Suppressor macrophage treated with lipopolysaccharide for 1 hour (primary cell): ENCODE results near the gene ANOS1.

Experiments
- DNase-seq, 3 donors: peaks; one replicate each; pipeline ENCODE4 v3.0.0-alpha.2; 2020 to 2022

The ANOS1 gene

DNA sequence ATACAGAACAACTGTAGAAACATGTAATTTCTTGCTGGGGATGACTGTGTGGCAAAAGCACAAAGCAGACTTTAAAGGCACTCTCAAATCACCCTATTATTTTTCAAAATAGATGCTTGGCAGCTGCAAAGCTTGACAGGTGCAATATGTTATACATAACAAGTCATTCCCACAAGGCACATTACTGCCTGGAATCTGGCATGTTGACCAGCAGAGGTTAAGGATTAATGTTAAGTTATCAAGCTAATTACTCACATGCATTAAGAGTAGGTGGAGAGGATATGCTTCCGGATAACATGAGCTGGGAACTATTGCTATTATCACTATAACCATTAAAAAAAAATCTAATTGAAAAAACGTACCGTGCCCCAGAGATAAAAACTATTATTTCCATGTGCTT is 17.8 kb downstream of the ANOS1 start:
- DNase-seq = no peak

DNA sequence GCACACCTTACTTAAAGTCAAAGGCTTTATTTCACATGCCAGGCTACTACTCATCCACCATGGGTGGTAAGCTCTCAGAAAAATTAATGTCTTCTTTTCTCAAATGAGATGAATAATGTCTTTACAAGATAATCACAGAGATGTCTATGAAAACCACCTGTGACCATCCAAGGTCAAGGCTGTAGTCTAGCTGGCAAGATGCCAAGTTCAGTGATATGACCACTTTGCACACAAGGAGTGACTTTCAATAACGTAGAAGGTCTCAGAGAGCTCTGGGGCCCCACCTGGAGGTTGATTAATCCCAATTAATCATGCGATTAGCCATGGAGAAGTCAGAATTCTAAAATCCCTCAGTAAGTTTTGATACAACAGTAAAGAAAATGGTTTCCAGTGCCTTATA is 20.5 kb downstream of the ANOS1 start:
- no peak for DNase-seq

- no peak for DNase-seq
Measured at GRCh38 chrX:8704184-8704583, 27.8 kb downstream of the ANOS1 start.

DNA sequence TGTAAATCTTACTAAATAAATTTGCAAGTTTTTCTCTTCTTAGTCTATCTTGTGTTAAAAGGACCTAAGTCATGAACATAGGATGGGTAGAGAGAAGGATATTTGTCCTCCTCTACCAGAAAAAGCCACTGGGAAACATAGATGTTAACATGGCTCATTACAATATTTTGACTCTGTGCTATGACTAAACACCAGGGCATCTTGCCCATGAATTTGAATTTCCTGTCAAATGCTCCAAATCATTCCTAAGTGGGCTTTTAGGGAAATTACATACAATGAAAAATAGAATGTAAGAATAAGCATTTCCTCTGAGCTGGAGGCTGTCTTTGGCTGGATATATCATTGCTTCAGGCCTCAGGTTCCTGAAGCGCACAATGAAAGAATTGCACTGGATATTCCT is 39.1 kb downstream of the ANOS1 start:
- DNase-seq = no peak

DNA sequence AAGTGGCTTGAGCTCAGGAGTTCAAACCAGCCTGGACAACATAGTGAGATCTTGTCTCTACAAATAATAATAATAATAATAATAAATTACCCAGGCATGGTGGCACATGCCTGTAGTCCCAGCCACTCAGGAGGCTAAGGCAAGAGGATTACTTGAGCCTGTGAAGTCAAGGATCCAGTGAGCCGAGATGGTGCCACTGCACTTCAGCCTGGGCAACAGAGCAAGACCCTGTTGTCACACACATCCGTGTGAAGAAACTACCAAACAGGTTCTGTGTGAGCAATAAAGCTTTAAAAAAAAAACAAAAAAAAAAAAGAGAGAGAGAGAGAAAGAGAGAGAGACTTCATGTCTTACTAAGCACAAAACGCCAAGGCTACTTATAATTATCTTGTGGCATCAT is 42.5 kb downstream of the ANOS1 start:
- DNase-seq = no peak

DNA sequence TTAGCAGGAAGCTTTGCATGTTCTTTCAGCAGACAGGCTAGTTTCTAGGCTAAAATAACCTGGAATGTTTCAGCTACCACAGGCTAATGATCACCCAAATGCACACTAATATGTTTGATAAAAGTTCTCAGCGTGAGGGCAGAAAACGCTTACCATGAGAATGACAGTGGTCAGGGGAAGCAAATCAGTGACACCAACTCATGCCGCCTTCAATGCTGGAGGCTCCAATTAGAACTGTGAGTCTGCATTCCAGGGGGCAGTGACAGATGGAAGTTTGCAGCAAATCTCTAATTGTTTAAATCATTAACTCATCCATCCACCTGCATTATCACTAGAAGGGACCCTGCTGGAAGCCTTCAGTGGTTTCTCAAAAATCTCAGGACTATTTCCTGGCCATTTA is 43.2 kb downstream of the ANOS1 start:
- no peak for DNase-seq

DNA sequence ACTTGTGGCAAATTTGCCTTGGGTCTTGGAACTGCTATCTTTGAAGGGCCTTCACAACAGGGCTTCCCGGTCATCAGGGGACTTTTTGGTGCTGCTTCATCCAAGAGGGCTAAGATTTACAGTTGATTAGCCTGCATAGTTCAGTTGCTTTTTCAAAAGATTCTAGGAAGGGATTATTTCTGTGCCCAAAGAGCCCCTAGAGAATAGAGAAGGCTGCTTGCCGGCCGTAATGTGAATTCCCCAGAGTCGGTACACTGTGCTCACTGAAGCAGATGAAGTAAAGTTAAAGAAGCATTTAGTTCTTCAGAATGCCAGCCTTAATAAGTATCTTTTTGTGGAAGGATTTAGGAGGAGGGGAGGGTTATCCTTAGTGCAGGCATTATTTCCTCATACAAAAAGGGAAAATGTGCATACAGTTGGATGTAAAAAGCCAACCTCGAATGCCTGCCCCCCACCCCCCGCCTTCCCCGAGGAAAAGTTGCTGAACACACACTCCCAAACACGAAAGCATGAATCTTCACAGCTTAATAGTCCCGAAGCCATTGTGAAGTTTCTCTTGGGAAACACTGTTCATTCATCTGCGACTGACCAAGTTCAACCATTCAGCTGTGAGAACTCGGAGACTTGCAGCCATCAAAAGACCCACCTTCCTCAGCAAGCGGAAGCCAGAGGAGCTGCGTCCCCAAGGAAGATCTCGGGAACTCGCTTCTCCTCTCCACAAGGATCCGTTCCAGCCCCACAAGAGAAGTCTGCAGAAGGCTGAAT is 47.6 kb downstream of the ANOS1 start:
- no peak for DNase-seq

DNA sequence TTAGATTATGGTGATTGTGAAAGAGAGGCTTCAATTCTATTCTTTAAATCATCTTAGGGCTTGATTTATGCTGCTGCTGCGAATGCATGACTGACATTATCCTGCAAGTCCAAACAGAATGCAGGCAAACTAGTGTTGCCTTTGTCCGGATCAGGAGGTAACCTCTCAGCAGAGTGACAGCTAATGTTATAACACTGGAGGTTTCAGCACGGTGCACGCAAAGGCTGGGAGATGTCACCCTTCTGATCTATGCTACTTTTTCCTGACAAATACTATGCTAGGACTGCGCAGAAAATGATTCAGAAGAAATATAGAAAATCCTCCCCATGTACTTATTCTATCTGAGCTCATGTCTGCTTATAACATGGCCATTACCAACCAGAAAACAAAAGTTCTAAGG is 48.2 kb downstream of the ANOS1 start:
- DNase-seq = no peak

DNA sequence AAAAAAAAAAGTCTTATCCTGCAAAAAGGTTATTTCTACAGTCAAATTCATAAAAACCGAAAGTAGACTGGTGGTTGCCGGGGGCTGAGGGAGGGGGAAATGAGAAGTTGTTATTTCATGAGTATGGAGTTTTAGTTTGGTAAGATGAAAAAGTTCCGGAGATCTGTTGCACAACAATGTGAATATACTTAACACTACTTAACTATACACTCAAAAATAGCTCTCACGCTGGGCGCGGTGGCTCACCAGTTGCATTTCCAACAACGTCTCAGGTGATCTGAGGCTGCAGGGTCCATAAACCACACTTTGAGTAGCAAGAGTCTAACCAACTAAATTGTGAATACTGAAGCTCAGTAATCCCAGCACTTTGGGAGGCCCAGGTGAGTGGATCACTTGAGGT is 52.4 kb downstream of the ANOS1 start:
- peak; percentile 40 to 65 (median 45) for DNase-seq

- no peak for DNase-seq
Measured at GRCh38 chrX:8675006-8675630, 56.8 kb downstream of the ANOS1 start.

GRCh38 chrX:8673201-8673600 is 58.7 kb downstream of the ANOS1 start:
- no peak for DNase-seq

- no peak for DNase-seq
Measured at GRCh38 chrX:8672176-8672575, 59.8 kb downstream of the ANOS1 start.

DNA sequence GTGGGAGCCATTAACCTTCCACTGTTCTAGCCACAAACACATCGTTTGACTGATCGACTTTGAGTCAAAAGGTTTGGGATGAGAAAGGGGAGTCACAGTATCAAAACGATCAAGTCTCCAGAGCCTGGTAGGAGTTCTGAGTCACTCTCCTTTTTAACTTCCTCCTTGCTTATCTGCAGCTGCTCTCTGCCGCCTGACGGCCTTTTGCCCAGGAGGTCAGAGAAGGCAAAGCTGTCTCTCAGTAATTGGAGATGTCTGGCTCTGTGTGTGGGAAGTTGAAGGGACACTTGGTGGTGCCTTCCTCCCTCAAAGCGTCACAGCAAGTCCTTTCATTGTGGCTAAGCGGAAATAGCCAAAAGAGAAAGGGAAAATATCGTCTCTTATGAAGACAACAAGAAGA is 63.1 kb downstream of the ANOS1 start:
- DNase-seq = peak; percentile 50 to 56 (median 55)

DNA sequence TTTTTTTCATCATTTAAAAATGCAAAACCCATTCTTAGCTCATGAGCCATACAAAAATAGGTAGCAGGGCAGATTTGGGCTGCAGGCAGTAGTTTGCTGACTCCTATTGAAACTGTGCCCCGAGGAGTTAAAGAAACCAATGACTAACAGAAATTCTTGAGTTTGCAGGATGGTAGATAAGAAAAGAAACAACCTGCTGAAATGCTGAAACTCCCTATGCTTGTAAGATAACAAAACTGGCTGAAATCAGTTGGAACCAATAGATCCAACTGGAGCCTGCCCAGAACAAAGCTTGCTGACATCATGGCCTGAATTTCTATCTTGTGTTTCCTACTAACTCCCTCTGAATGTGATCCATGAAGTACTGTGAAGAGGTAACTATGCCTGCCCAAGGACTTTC is 68.6 kb downstream of the ANOS1 start:
- DNase-seq = no peak

DNA sequence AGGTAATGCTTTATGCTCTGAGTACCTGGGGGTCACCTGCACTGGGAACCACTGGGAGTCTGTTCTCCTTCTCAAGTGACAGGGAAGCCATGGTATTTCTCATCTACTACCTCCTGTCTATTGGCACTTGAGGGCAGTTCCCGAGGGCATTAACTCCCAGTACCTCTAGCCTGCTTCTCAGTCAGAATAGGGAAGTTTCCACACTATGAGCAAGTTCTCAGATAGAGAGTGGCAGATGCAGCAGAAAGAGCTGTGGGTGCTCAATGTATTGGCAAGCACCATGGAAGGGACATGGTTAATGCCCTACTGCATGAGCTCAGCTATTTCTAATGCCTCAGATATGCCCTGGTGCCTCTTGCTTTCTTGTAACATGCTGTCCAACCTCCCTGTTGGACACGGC is 74.1 kb downstream of the ANOS1 start:
- DNase-seq = peak in 2 of 3 donors; percentile 4 to 15

GRCh38 chrX:8653956-8654355 is 78.0 kb downstream of the ANOS1 start:
- DNase-seq = no peak

GRCh38 chrX:8649969-8650368 is 82.0 kb downstream of the ANOS1 start:
- no peak for DNase-seq

DNA sequence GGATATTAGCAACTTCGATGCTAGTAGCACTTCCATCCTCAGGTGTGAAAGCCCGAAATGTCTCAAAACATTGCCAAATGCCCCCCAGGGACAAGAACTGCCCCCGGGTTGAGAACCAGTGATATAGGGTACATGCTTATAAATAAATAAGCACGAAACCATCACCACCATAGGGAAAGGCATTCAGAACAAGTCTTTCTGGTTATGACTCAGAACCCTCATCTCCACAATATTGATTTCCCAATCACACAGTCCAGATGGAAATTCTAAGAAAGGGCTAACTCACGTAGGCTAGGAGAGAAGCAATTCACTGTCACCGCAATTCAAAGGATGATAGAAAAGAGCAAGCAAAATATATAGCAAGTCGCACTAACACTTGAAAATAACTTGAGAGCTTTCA is 84.8 kb downstream of the ANOS1 start:
- DNase-seq = no peak

DNA sequence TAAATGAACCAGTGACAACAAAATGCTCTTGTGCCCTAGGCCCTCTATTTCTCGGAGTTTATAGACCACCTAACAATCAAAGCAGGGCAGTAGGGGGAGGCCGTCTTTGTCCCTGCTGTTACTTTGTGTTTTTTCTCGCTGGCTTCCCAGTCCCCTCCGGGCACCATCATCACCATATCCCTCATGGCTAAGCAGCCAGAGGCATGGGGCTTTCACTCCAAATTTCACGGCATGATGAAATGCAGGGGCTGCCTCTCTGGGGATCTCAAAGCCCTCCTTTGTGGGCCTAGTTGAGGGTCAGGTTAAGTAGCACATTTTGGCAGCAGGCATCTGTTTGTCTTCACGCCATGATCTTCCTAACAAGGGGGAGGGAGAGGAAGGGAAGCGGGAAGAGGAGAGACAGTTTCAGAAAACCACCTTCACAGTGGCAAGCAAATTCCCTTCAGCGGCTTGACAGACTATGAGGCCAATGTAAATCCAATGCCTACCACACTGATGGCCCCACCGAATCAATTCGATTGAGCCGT is 91.9 kb downstream of the ANOS1 start:
- DNase-seq = no peak

DNA sequence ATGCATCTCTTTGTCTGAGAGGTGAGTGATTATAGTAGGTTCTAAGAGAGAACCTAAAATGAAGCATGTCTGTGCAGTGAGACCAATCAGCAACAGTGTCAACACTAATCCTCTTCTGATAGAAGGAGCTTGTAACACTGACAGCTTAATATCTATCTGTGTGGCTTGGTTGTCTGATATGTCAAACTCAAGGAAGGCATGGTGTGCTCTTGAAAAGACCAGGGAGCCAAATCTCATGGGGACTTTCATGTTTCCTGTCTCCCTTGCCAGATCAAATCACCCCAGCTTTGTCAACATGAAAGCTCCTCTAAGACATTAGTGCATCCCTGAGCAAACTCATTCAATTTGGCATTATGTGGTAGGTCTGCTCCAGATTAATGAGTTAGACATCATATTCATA is 95.4 kb downstream of the ANOS1 start:
- DNase-seq = no peak

GRCh38 chrX:8635812-8636211 is 96.1 kb downstream of the ANOS1 start:
- DNase-seq = no peak

GRCh38 chrX:8632924-8633323 is 99.0 kb downstream of the ANOS1 start:
- DNase-seq = no peak

- no peak for DNase-seq
Measured at GRCh38 chrX:8629871-8630270, 102.1 kb downstream of the ANOS1 start.

- DNase-seq = no peak
Measured at GRCh38 chrX:8627796-8628195, 104.1 kb downstream of the ANOS1 start.

GRCh38 chrX:8607326-8607725 is 124.6 kb downstream of the ANOS1 start:
- DNase-seq = no peak
